ENCODE results near the gene B3GNT2.

The B3GNT2 gene

DNA sequence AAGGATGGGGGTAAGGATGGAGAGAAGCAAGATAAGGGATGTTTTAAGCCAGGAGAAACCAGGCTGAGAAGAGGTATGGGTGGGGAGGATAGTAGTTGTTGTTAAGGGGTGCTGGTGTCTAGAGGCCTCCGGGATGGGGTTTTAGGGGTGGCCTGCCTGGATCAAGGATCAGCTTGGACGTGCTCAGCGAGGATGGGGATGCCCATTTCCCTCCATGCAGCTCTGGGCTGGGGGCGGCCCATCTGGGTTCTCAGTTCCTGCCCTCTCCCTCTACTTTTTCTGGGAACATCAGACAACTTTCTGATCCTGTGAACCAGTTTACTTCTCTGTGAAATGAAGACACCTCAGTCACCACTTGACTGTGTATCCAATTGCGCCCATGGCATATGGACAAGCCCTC lies 10.1 kb downstream of the B3GNT2 start:
- ATAC-seq = no peak
- no peak for TF ChIP-seq ZC3H10 (CRISPR knock-in tag; IDR thresholded peaks at IDR 0.05)
- TF ChIP-seq BACH2 (CRISPR knock-in tag; IDR thresholded peaks at IDR 0.05; ENCODE audit: borderline replicate concordance) = no peak
- TF ChIP-seq PPARA (CRISPR knock-in tag; IDR thresholded peaks at IDR 0.05; ENCODE audit: borderline replicate concordance) = no peak
- TF ChIP-seq, protein P1, sequence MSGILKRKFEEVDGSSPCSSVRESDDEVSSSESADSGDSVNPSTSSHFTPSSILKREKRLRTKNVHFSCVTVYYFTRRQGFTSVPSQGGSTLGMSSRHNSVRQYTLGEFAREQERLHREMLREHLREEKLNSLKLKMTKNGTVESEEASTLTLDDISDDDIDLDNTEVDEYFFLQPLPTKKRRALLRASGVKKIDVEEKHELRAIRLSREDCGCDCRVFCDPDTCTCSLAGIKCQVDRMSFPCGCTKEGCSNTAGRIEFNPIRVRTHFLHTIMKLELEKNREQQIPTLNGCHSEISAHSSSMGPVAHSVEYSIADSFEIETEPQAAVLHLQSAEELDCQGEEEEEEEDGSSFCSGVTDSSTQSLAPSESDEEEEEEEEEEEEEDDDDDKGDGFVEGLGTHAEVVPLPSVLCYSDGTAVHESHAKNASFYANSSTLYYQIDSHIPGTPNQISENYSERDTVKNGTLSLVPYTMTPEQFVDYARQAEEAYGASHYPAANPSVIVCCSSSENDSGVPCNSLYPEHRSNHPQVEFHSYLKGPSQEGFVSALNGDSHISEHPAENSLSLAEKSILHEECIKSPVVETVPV (CRISPR knock-in tag; IDR thresholded peaks at IDR 0.05) = no peak
- TF ChIP-seq, protein P2, sequence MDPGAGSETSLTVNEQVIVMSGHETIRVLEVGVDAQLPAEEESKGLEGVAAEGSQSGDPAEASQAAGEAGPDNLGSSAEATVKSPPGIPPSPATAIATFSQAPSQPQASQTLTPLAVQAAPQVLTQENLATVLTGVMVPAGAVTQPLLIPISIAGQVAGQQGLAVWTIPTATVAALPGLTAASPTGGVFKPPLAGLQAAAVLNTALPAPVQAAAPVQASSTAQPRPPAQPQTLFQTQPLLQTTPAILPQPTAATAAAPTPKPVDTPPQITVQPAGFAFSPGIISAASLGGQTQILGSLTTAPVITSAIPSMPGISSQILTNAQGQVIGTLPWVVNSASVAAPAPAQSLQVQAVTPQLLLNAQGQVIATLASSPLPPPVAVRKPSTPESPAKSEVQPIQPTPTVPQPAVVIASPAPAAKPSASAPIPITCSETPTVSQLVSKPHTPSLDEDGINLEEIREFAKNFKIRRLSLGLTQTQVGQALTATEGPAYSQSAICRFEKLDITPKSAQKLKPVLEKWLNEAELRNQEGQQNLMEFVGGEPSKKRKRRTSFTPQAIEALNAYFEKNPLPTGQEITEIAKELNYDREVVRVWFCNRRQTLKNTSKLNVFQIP (CRISPR knock-in tag; IDR thresholded peaks at IDR 0.05; ENCODE audit: borderline replicate concordance, low read depth) = no peak
- TF ChIP-seq CSDC2 (CRISPR knock-in tag; IDR thresholded peaks at IDR 0.05) = no peak
- no peak for TF ChIP-seq ARNTL (CRISPR knock-in tag; IDR thresholded peaks at IDR 0.05; ENCODE audit: borderline replicate concordance, low read depth)
- TF ChIP-seq, protein P3, sequence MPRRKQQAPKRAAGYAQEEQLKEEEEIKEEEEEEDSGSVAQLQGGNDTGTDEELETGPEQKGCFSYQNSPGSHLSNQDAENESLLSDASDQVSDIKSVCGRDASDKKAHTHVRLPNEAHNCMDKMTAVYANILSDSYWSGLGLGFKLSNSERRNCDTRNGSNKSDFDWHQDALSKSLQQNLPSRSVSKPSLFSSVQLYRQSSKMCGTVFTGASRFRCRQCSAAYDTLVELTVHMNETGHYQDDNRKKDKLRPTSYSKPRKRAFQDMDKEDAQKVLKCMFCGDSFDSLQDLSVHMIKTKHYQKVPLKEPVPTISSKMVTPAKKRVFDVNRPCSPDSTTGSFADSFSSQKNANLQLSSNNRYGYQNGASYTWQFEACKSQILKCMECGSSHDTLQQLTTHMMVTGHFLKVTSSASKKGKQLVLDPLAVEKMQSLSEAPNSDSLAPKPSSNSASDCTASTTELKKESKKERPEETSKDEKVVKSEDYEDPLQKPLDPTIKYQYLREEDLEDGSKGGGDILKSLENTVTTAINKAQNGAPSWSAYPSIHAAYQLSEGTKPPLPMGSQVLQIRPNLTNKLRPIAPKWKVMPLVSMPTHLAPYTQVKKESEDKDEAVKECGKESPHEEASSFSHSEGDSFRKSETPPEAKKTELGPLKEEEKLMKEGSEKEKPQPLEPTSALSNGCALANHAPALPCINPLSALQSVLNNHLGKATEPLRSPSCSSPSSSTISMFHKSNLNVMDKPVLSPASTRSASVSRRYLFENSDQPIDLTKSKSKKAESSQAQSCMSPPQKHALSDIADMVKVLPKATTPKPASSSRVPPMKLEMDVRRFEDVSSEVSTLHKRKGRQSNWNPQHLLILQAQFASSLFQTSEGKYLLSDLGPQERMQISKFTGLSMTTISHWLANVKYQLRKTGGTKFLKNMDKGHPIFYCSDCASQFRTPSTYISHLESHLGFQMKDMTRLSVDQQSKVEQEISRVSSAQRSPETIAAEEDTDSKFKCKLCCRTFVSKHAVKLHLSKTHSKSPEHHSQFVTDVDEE (CRISPR knock-in tag; IDR thresholded peaks at IDR 0.05) = no peak
- TF ChIP-seq GLIS3 (CRISPR knock-in tag; IDR thresholded peaks at IDR 0.05) = no peak
- TF ChIP-seq ZFP3 (CRISPR knock-in tag; IDR thresholded peaks at IDR 0.05) = no peak
- TF ChIP-seq, protein P4, sequence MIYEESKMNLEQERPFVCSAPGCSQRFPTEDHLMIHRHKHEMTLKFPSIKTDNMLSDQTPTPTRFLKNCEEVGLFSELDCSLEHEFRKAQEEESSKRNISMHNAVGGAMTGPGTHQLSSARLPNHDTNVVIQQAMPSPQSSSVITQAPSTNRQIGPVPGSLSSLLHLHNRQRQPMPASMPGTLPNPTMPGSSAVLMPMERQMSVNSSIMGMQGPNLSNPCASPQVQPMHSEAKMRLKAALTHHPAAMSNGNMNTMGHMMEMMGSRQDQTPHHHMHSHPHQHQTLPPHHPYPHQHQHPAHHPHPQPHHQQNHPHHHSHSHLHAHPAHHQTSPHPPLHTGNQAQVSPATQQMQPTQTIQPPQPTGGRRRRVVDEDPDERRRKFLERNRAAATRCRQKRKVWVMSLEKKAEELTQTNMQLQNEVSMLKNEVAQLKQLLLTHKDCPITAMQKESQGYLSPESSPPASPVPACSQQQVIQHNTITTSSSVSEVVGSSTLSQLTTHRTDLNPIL (CRISPR knock-in tag; IDR thresholded peaks at IDR 0.05; ENCODE audit: low read depth) = no peak
- TF ChIP-seq OSR1 (CRISPR knock-in tag; IDR thresholded peaks at IDR 0.05) = no peak
- TF ChIP-seq TCF4 (CRISPR knock-in tag; IDR thresholded peaks at IDR 0.05; ENCODE audit: borderline replicate concordance) = no peak
- TF ChIP-seq ISL1 (CRISPR knock-in tag; IDR thresholded peaks at IDR 0.05) = no peak
- TF ChIP-seq ZNF8 (CRISPR knock-in tag; IDR thresholded peaks at IDR 0.05) = no peak
- no peak for TF ChIP-seq ESRRG (CRISPR knock-in tag; IDR thresholded peaks at IDR 0.05)
- no peak for TF ChIP-seq ZFP30 (CRISPR knock-in tag; IDR thresholded peaks at IDR 0.05)
- no peak for TF ChIP-seq SNAI2 (CRISPR knock-in tag; IDR thresholded peaks at IDR 0.05)
- TF ChIP-seq ZNF70 (CRISPR knock-in tag; IDR thresholded peaks at IDR 0.05) = no peak

DNA sequence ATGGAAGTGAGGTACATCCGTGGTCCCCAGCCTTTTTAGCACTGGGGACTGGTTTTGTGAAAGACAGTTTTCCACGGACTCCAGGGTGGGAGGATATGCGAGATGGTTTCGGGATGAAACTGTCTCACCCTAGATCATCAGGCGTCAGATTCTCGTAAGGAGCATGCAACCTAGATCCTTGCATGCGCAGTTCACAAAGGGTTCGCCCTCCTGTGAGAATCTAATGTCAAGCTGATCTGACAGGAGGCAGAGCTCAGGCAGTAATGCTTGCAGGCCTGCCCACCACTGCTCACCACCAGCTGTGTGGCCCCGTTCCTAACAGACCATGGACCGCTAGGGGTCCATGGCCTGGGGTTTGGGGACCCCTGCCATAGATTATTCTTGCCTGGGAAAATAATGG lies 11.6 kb downstream of the B3GNT2 start:
- ATAC-seq = no peak
- TF ChIP-seq ZC3H10 (CRISPR knock-in tag; IDR thresholded peaks at IDR 0.05) = no peak

DNA sequence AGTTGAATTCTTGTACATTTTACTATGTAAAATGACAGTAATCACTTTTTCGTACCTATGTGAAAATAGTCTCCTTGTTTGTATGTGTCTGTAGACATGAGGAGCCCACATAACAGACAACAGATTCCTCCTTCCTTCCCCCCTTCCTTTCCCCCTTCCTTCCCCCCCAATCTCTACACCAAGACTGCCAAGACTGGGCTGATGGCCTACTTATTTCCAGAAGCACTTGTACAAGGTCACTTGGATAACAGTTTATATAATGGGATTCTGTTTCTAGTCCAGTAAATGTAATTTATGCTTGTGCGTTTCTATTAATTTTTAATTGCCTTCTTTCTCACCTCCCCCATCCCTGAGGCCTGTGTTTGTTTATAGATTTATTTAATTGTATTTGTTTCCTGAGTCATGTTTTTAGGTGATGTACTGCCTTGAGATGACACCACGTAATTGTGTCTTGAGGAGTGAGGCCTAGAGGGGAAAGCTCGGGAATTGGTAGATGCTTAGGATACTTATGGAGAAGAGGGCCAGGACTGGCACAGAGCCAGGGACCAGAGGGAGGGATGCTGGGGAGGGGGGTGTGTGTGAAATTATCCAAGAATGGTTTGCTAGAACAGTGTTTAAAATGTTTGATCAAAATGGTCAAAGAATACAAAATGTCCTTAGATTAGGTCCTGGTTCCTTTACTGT lies 12.3 kb downstream of the B3GNT2 start:
- TF ChIP-seq CSDC2 (CRISPR knock-in tag; IDR thresholded peaks at IDR 0.05) = no peak
- no peak for TF ChIP-seq TCF4 (CRISPR knock-in tag; IDR thresholded peaks at IDR 0.05; ENCODE audit: borderline replicate concordance)
- no peak for TF ChIP-seq SNAI2 (CRISPR knock-in tag; IDR thresholded peaks at IDR 0.05)
- TF ChIP-seq, protein P5, sequence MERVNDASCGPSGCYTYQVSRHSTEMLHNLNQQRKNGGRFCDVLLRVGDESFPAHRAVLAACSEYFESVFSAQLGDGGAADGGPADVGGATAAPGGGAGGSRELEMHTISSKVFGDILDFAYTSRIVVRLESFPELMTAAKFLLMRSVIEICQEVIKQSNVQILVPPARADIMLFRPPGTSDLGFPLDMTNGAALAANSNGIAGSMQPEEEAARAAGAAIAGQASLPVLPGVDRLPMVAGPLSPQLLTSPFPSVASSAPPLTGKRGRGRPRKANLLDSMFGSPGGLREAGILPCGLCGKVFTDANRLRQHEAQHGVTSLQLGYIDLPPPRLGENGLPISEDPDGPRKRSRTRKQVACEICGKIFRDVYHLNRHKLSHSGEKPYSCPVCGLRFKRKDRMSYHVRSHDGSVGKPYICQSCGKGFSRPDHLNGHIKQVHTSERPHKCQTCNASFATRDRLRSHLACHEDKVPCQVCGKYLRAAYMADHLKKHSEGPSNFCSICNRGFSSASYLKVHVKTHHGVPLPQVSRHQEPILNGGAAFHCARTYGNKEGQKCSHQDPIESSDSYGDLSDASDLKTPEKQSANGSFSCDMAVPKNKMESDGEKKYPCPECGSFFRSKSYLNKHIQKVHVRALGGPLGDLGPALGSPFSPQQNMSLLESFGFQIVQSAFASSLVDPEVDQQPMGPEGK (CRISPR knock-in tag; IDR thresholded peaks at IDR 0.05; ENCODE audit: borderline replicate concordance) = no peak
- no peak for TF ChIP-seq ZFP3 (CRISPR knock-in tag; IDR thresholded peaks at IDR 0.05)

More for the DNA sequence above, 12.3 kb downstream of the B3GNT2 start:
- ATAC-seq = no peak

Data from SK-N-SH treated with all-trans-retinoic acid at 6 μM for 48 hours (cell line).